Calu3 (cell line): Measurements from ENCODE around the gene ABCC6. TPM values are rescaled to one million over a fixed set of nuclear protein-coding genes. Genes with fewer than 3 reads are reported as not detected.

Experiments used
- BruUV-seq: library from RNA; stranded (reverse); fragments of 400-500 nt; replicated peaks from 2 replicates; lab custom pipeline; 2021; lab: Mats Ljungman, UMichigan
- CTCF ChIA-PET: fragments of 300-600 bp; sonication (Branson Sonifier 250); formaldehyde crosslinking; loops from one replicate; lab custom pipeline; 2022; ENCODE audit warnings: antibody characterized with exemption; lab: Charles Lee
- DNase-seq: peaks from one replicate; pipeline ENCODE4 v3.0.0; 2022
- H3K27ac Mint-ChIP-seq: one replicate; pipeline ENCODE4 v1.8.0; 2022; ENCODE audit warnings: mixed read lengths; ENCODE audit not compliant: unreplicated experiment
- H3K27me3 Mint-ChIP-seq: one replicate; pipeline ENCODE4 v1.8.0; 2022; ENCODE audit warnings: mixed read lengths; ENCODE audit not compliant: unreplicated experiment
- H3K36me3 Mint-ChIP-seq: one replicate; pipeline ENCODE4 v1.8.0; 2022; ENCODE audit warnings: mild to moderate bottlenecking, moderate library complexity, mixed read lengths; ENCODE audit not compliant: insufficient read depth, unreplicated experiment
- H3K4me1 Mint-ChIP-seq: one replicate; pipeline ENCODE4 v1.8.0; 2022; ENCODE audit warnings: mild to moderate bottlenecking, low read depth, mixed read lengths; ENCODE audit not compliant: unreplicated experiment
- H3K4me3 Mint-ChIP-seq: one replicate; pipeline ENCODE4 v1.8.0; 2022; ENCODE audit warnings: mild to moderate bottlenecking, low read depth, moderate library complexity, mixed read lengths; ENCODE audit not compliant: unreplicated experiment
- H3K9me3 Mint-ChIP-seq: one replicate; pipeline ENCODE4 v1.8.0; 2022; ENCODE audit warnings: low read depth, mixed read lengths; ENCODE audit not compliant: unreplicated experiment
- CTCF ChIP-seq: fragments of 200-600 bp; IDR thresholded peaks from one replicate; pipeline ENCODE4 v1.8.0; 2022; ENCODE audit warnings: antibody characterized with exemption; ENCODE audit not compliant: unreplicated experiment
- intact Hi-C: fragments of 100-400 bp; cut with micrococcal nuclease; formaldehyde crosslinking; loops from one replicate; pipeline ENCODE4 v1.10.0; 2022; ENCODE audit not compliant: unreplicated experiment
- total RNA-seq: library from RNA; stranded (reverse); gene quantifications from 2 replicates; pipeline ENCODE4 v1.2.3, GENCODE V29; 2022

Gene ABCC6
- total RNA-seq, 1 experiment from 2014 or later: 3.7 TPM

GRCh38 chr16:16102738-16103137, 120.6 kb downstream of the ABCC6 start:
- BruUV-seq: no TSS peak
- intact Hi-C loops: no loop called here
- TF ChIP-seq CTCF: no peak
- DNase-seq: no peak
- H3K9me3 Mint-ChIP-seq: no peaks in the 10 kb centered on the region
- peaks cover 29% of the 10 kb centered on the region for H3K36me3 Mint-ChIP-seq
- CTCF ChIA-PET: no interaction called here
- H3K4me3 Mint-ChIP-seq: no peak overlapping the region
- H3K27ac Mint-ChIP-seq: no peak overlapping the region
- H3K4me1 Mint-ChIP-seq: peaks cover 7% of the 10 kb centered on the region
- H3K27me3 Mint-ChIP-seq: no peaks in the 10 kb centered on the region

GRCh38 chr16:16101585-16101984, 121.7 kb downstream of the ABCC6 start:
- CTCF ChIA-PET: no interaction called here
- Mint-ChIP-seq H3K27ac (no peak overlapping the region), H3K36me3 (peaks cover 24% of the 10 kb centered on the region), H3K4me3 (no peak overlapping the region), H3K27me3 (no peaks in the 10 kb centered on the region), H3K4me1 (peaks cover 7% of the 10 kb centered on the region), H3K9me3 (no peaks in the 10 kb centered on the region)
- no TSS peak for BruUV-seq
- no peak for TF ChIP-seq CTCF
- intact Hi-C loops: no loop called here
- DNase-seq: no peak

GRCh38 chr16:16100631-16101030, 122.7 kb downstream of the ABCC6 start:
- H3K4me3 Mint-ChIP-seq: no peak overlapping the region
- no TSS peak for BruUV-seq
- peaks cover 18% of the 10 kb centered on the region for H3K36me3 Mint-ChIP-seq
- intact Hi-C loops: no loop called here
- peaks cover 7% of the 10 kb centered on the region for H3K4me1 Mint-ChIP-seq
- H3K27ac Mint-ChIP-seq: no peak overlapping the region
- no peaks in the 10 kb centered on the region for H3K27me3 Mint-ChIP-seq
- no peak for DNase-seq
- no peaks in the 10 kb centered on the region for H3K9me3 Mint-ChIP-seq
- CTCF ChIA-PET: interaction anchor here (0.5 kb wide), 1 partner anchor 8 kb away, joined by 5 read pairs; no protein-coding TSS in a partner anchor
- TF ChIP-seq CTCF: no peak

DNA sequence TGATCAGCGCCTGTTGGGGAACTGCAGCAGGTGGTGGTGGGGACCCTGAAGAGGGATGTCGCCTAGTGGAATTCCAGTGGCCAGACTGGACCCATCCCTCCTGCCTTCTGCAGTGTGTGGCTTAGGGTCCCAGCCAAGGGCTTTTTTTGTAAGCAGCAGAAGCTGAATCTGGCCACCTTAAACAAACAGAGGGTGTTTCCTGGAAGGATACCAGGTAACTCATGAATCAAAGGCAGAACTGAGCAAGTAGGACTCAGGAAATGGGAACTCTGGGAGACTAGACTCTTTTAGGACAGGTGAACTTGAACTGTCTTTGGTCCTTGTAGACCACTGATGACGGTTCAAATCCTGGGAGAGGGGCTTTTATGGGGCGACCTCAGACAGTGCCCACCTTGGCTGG, 124.0 kb downstream of the ABCC6 start:
- Mint-ChIP-seq H3K36me3 (peaks cover 18% of the 10 kb centered on the region), H3K27me3 (no peaks in the 10 kb centered on the region), H3K9me3 (no peaks in the 10 kb centered on the region), H3K4me1 (peaks cover 7% of the 10 kb centered on the region), H3K4me3 (no peak overlapping the region), H3K27ac (no peak overlapping the region)
- CTCF ChIA-PET: interaction anchor here (0.6 kb wide), 1 partner anchor 694 kb away, joined by 5 read pairs; no protein-coding TSS in a partner anchor
- TF ChIP-seq CTCF: no peak
- intact Hi-C loops: no loop called here
- BruUV-seq: no TSS peak
- DNase-seq: no peak

Other genes starting within 250 kb of the ABCC6 start
- gene NOMO3, start 9.0 kb upstream of the ABCC6 start, total RNA-seq: 90.6 and 92.5 TPM in 2 replicates
- gene NPIPA7, start 155.6 kb upstream of the ABCC6 start, total RNA-seq: 6.5 and 9.5 TPM in 2 replicates